Melanocyte of skin (primary cell): ENCODE results near the gene GPR142. TPM values are rescaled to one million over a fixed set of nuclear protein-coding genes. Genes with fewer than 3 reads are reported as not detected.

Source experiments
- small RNA-seq, 2 donors: library from RNA; depleted of rRNA; stranded (forward); fragments of <200 nt; gene quantifications; one replicate each; pipeline ENCODE3, GENCODE V24; 2012
- total RNA-seq, 2 donors: library from RNA; depleted of rRNA; stranded (reverse); fragments of >200 nt; gene quantifications; 2 replicates each; pipeline ENCODE4 v1.2.3, GENCODE V29; 2012

The GPR142 gene
- total RNA-seq, result not detected

GRCh38 chr17:74367206-74367605 is at the start of gene GPR142:
Gene GPR142, plus strand, starts transcription at chr17:74367506. Its CDS starts 2,035 bp downstream, at chr17:74369541.

GRCh38 chr17:74325743-74326379 is 41.4 kb upstream of the GPR142 start, which contains the start of gene KIF19:
Gene KIF19, plus strand, starts transcription at chr17:74326226. Its CDS starts 124 bp downstream, at chr17:74326350.

GRCh38 chr17:74361230-74362068 is 5.9 kb upstream of the GPR142 start, which contains the start of gene BTBD17:
Gene BTBD17, minus strand, starts transcription at chr17:74361868. Its CDS starts 49 bp downstream, at chr17:74361819.

Small RNA genes within 50 kb of the gene (small RNA-seq; reads per million reads assigned to genes)
- gene RNA5SP448, result 0 reads per million in 2 donors

Other genes with a start within 250 kb of the GPR142 start
- 1,000 to 10,000 TPM in 1 of 2 donors, 100 to 1,000 TPM in 1; 372 to 1,216 TPM for gene RPL38, start 163.8 kb upstream of the GPR142 start, total RNA-seq
- gene TTYH2, start 153.9 kb upstream of the GPR142 start, total RNA-seq, result 100 to 1,000 TPM in 1 of 2 donors, 10 to 100 TPM in 1; 96.7 to 125 TPM
- not detected for gene DNAI2, start 93.3 kb upstream of the GPR142 start, total RNA-seq
- not detected for gene KIF19, start 41.3 kb upstream of the GPR142 start, total RNA-seq
- not detected for gene BTBD17, start 5.6 kb upstream of the GPR142 start, total RNA-seq
- gene GPRC5C, start 64.6 kb downstream of the GPR142 start, total RNA-seq, result 1 to 10 TPM in 1 of 2 donors, under 1 TPM in 1; under 0.01 to 3.3 TPM
- gene CD300A, start 99.1 kb downstream of the GPR142 start, total RNA-seq, result not detected
- not detected for gene CD300LB, start 164.0 kb downstream of the GPR142 start, total RNA-seq
- gene CD300C, start 178.6 kb downstream of the GPR142 start, total RNA-seq, result not detected
- gene CD300H, start 200.0 kb downstream of the GPR142 start, total RNA-seq, result not detected
- gene CD300LD, start 224.8 kb downstream of the GPR142 start, total RNA-seq, result not detected